Omental fat pad (tissue), 4 donors: ENCODE results near the gene HAGHL. TPM values are rescaled to one million over a fixed set of nuclear protein-coding genes. Genes with fewer than 3 reads are reported as not detected.
A peak's percentile ranks its signal among the peaks of the same experiment; 100 is the strongest.

Experiments used
- ATAC-seq: fragments of 150-250 bp; one replicate; pipeline ENCODE4 v1.9.1; 2016; ENCODE audit warnings: mild to moderate bottlenecking, moderate library complexity; ENCODE audit not compliant: low FRiP score
- DNase-seq: peaks from one replicate; pipeline ENCODE4 v3.0.0-alpha.2; 2019; ENCODE audit warnings: low spot score
- small RNA-seq: library from RNA; depleted of rRNA; stranded (forward); fragments of <200 nt; gene quantifications from one replicate; pipeline ENCODE3, GENCODE V24; 2016
- total RNA-seq, 4 donors: library from RNA; depleted of rRNA; stranded (reverse); fragments of >200 nt; gene quantifications; one replicate each; pipeline ENCODE4 v1.1.0, GENCODE V29; 2016
- TF ChIP-seq, protein P1 (sequence below), 3 donors: fragments of 450-650 bp; IDR thresholded peaks; one replicate each; pipeline ENCODE4 v1.5.1; 2016 to 2017; ENCODE audit warnings: antibody characterized with exemption in 3 of 3, mild to moderate bottlenecking in 3 of 3, moderate library complexity in 2 of 3

HAGHL gene
- total RNA-seq, 4 donors from 2014 or later: 0.79 to 7.3 (median 4.6) TPM

GRCh38 chr16:776824-777223 is 49.9 kb downstream of the HAGHL start:
- TF ChIP-seq, protein P1, sequence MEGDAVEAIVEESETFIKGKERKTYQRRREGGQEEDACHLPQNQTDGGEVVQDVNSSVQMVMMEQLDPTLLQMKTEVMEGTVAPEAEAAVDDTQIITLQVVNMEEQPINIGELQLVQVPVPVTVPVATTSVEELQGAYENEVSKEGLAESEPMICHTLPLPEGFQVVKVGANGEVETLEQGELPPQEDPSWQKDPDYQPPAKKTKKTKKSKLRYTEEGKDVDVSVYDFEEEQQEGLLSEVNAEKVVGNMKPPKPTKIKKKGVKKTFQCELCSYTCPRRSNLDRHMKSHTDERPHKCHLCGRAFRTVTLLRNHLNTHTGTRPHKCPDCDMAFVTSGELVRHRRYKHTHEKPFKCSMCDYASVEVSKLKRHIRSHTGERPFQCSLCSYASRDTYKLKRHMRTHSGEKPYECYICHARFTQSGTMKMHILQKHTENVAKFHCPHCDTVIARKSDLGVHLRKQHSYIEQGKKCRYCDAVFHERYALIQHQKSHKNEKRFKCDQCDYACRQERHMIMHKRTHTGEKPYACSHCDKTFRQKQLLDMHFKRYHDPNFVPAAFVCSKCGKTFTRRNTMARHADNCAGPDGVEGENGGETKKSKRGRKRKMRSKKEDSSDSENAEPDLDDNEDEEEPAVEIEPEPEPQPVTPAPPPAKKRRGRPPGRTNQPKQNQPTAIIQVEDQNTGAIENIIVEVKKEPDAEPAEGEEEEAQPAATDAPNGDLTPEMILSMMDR (IDR thresholded peaks at IDR 0.05): no peak
- DNase-seq (no peak), ATAC-seq (no peak)

DNA sequence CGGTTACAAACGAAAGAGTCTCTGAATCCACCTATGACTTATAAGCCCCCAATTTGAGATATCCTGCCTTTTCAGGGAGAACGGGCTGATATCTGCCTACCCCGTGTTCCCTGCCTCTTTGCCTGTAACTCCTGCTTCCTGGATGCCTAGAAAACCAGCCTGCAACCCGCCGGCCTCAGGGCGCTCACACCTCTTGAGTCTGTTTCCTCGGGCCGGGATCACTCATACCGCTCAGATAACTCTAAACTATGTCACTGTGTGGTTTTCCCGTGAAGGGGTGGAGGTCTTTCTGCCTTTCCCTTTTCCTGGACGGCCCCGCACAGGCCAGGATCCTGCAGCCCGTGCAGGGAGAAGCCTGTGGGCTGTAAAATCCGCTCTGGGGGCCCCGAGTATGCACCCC is 50.9 kb downstream of the HAGHL start:
- DNase-seq (no peak), ATAC-seq (no peak)
- TF ChIP-seq, protein P1 (IDR thresholded peaks at IDR 0.05): no peak

- TF ChIP-seq, protein P1 (IDR thresholded peaks at IDR 0.05): no peak
- peak; percentile 16 for ATAC-seq
- DNase-seq: no peak
These were observed 51.5 kb downstream of the HAGHL start for GRCh38 chr16:778447-778846.

DNA sequence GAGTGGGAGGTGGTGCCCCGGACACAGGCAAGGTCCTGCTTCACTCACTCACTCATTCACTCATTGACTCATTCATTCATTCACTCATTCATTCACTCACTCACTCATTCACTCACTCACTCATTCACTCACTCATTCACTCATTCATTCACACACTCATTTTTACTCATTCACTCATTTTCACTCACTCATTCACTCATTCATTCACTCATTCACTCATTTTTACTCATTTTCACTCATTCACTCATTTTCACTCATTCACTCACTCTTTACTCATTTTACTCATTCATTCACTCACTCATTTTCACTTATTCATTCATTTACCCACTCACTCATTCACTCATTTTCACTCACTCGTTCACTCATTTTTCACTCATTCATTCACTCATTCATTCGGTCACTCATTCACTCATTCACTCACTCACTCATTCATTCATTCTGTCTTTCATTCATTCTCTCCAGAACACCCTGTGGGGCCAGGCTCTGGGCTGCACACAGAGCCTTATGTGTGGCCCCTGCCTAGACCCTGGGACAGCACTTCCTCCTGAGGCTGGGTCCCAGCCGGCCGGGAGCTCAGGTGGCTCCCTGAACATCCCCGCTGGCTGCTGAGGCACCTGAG is 52.1 kb downstream of the HAGHL start:
- TF ChIP-seq, protein P1 (IDR thresholded peaks at IDR 0.05): no peak
- ATAC-seq: no peak
- DNase-seq: no peak

Small RNA genes lying within 50 kb of the gene (small RNA-seq; reads per million reads assigned to genes)
- gene MIR662: not detected

Other genes with a start within 250 kb of the HAGHL start
- 10 to 100 TPM; 16.4 to 87.2 (median 22.0) TPM for gene CAPN15, start 199.4 kb upstream of the HAGHL start, total RNA-seq
- under 1 TPM in 1 of 4 donors, not detected in 3; 0.19 TPM for gene PRR35, start 166.7 kb upstream of the HAGHL start, total RNA-seq
- gene NHLRC4, start 160.1 kb upstream of the HAGHL start, total RNA-seq: 1 to 10 TPM in 3 of 4 donors, under 1 TPM in 1; 0.24 to 5.5 (median 1.2) TPM
- gene PIGQ, start 157.1 kb upstream of the HAGHL start, total RNA-seq: 10 to 100 TPM; 22.0 to 25.1 (median 23.8) TPM
- 10 to 100 TPM; 11.6 to 20.6 (median 14.8) TPM for gene RAB40C, start 137.0 kb upstream of the HAGHL start, total RNA-seq
- gene WFIKKN1, start 96.1 kb upstream of the HAGHL start, total RNA-seq: under 1 TPM in 3 of 4 donors, not detected in 1; 0.19 to 0.63 (median 0.25) TPM
- gene METTL26, start 90.8 kb upstream of the HAGHL start, total RNA-seq: 100 to 1,000 TPM in 3 of 4 donors, 10 to 100 TPM in 1; 75.7 to 155 (median 111) TPM
- 10 to 100 TPM; 33.3 to 54.7 (median 41.3) TPM for gene MCRIP2, start 85.3 kb upstream of the HAGHL start, total RNA-seq
- 10 to 100 TPM in 3 of 4 donors, 1 to 10 TPM in 1; 7.0 to 25.1 (median 21.2) TPM for gene WDR90, start 77.7 kb upstream of the HAGHL start, total RNA-seq
- gene RHOT2, start 59.0 kb upstream of the HAGHL start, total RNA-seq: 10 to 100 TPM; 38.8 to 86.9 (median 61.5) TPM
- 1 to 10 TPM in 1 of 4 donors, under 1 TPM in 2, not detected in 1; 0.44 to 1.0 (median 0.96) TPM for gene RHBDL1, start 51.4 kb upstream of the HAGHL start, total RNA-seq
- gene STUB1, start 46.7 kb upstream of the HAGHL start, total RNA-seq: 100 to 1,000 TPM; 119 to 161 (median 128) TPM
- gene JMJD8, start 42.8 kb upstream of the HAGHL start, total RNA-seq: 10 to 100 TPM; 65.8 to 79.6 (median 71.8) TPM
- gene WDR24, start 36.7 kb upstream of the HAGHL start, total RNA-seq: 1 to 10 TPM; 6.7 to 8.7 (median 6.9) TPM
- gene FBXL16, start 21.3 kb upstream of the HAGHL start, total RNA-seq: under 1 TPM in 3 of 4 donors, not detected in 1; 0.48 to 0.75 (median 0.56) TPM
- gene METRN, start 12.0 kb upstream of the HAGHL start, total RNA-seq: 10 to 100 TPM; 13.6 to 31.2 (median 20.5) TPM
- 10 to 100 TPM; 21.9 to 45.4 (median 36.2) TPM for gene ANTKMT, start 6.0 kb upstream of the HAGHL start, total RNA-seq
- gene CCDC78, start 663 bp upstream of the HAGHL start, total RNA-seq: 1 to 10 TPM in 2 of 4 donors, under 1 TPM in 2; 0.72 to 2.4 (median 1.5) TPM
- 10 to 100 TPM; 17.6 to 26.8 (median 22.1) TPM for gene CIAO3, start 13.9 kb downstream of the HAGHL start, total RNA-seq
- 100 to 1,000 TPM in 2 of 4 donors, 10 to 100 TPM in 1, 1 to 10 TPM in 1; 1.1 to 355 (median 129) TPM for gene MSLN, start 33.6 kb downstream of the HAGHL start, total RNA-seq
- 10 to 100 TPM in 3 of 4 donors, 1 to 10 TPM in 1; 9.6 to 20.9 (median 13.7) TPM for gene RPUSD1, start 61.3 kb downstream of the HAGHL start, total RNA-seq
- gene CHTF18, start 61.5 kb downstream of the HAGHL start, total RNA-seq: 10 to 100 TPM in 1 of 4 donors, 1 to 10 TPM in 3; 2.8 to 10.7 (median 4.6) TPM
- gene GNG13, start 73.6 kb downstream of the HAGHL start, total RNA-seq: not detected
- 10 to 100 TPM; 14.9 to 33.7 (median 27.1) TPM for gene LMF1, start 243.9 kb downstream of the HAGHL start, total RNA-seq